ENCODE results near the gene TOR1AIP1.
"Not testable (repeated sequence)": the region's sequence is repeated elsewhere in the genome, so short reads cannot be mapped to it uniquely, and the experiment has no call there.

Gene TOR1AIP1

DNA sequence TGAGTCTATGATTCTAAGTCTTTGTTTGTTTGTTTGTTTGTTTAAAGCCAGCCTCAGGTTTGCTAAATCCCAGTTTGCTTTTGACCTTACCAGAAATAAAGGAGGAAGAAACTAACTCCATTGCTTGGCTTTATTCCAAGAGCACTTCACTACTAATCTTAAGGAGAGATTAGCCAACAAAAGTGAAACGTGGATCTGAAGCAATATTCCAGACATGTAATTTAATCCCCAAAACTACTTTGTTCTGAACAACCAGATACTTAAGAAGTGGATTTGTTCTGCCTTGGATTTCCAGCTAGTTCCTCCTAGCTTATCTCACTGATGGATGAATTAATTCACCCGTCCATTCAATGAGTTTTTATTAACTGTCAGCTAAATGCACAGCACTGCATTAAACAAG, 56.7 kb downstream of the TOR1AIP1 start:
- no peak for DNase-seq

DNA sequence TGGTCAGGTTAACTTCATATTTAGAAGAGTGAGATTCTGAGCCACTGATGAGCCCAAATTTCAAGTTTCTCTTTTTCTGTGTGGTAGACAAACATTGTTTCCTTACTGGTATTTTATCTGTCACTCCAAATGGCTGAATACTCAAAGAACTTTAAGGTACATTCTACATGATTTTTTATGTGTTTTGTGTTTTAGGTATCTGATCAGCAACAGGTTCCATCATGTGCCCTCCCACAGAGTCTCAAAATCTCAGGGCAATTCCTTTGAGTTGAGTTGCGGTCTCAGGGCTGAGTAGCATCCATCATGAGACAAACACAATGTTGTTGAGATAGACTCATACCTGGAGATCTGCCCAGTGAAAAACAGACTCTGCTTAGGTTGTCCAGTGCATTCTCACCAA, 57.9 kb downstream of the TOR1AIP1 start:
- no peak for DNase-seq

DNA sequence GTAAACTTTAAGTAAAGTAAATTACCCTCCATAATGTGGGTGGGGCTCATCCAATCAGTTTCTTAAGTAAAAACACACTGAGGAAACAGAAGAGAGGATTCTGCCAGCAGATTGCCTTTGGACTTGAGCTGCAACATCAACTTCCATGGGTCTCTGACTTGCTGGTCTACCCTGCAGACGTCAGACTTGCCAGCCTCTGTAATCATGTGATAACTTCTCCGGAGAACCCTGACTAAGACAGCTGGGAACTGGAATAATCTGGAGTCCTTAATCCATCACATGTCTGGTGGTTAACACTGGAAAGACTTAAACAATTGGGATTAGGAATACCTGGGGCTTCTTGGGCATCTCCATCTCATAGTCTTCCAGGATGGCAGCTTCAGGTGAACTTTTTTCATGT, 59.4 kb downstream of the TOR1AIP1 start:
- DNase-seq: no peak

DNA sequence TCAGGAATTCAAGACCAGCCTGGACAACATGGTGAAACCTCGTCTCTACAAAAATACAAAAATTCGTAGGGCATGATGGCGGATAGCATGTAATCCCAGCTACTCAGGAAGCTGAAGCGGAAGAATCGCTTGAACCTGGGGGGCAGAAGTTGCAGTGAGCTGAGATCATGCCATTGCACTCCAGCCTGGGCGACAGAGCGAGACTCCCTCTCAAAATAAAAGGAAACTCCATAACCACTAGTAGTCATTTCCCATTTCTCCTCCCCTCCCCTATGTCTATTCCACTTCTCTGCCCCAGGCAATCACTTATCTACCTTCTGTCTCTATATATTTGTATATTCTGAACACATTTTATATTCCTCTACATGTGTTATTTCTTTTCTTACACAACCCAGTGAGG, 68.6 kb downstream of the TOR1AIP1 start:
- DNase-seq: no peak

DNA sequence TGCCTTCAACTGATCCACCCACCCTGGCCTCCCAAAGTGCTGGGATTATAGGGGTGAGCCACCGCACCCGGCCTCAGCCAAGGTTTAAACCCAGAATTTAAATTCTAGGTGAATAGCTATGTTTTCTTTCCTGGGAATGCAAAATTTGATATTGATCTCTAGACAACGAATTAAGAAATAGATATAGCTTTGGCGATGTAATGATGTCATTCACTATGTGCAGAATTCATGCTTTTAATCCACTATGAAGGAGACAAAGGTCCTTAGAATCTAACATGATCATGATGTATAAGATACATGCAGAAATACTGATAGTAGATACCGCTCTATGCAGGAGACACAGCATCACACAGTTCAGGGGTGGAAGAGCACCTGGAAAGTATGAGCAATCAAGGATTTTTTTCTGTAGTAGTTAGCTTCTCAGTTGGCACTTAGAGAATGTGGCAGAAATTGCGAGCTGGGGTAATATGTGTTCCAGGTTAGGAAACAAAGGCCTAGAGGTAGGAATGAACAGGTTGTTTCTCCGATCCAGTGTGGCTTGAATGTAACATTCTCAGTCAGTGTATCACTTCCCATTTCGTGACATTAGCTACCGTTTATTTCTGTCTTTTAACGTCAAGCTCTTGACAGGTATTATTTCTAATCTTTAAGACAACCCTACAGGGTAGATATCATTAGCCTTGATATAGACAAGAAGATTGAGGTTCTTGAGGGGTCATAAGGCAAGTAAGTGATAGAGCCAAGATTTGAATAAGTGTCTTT, 69.5 kb downstream of the TOR1AIP1 start:
- DNase-seq: no peak

DNA sequence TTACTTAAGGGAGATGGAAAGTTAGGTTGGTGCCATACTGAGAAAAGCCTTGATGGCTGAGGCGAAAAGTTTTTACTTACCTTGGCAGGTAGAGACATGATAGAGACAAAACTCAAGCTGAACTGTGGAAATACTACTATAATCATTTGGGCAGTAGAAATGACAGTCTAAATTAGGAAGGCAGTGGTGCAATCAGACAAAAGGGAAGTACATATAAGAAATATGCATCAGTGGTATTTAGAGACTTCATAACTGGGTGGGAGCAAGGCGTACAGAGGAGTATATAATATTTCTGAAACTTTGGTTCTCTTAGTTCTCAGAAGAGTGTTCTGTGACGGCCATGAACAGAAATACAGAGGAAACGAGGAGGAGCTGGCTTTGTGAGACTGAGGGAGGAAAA, 70.1 kb downstream of the TOR1AIP1 start:
- DNase-seq: peak; percentile 37

DNA sequence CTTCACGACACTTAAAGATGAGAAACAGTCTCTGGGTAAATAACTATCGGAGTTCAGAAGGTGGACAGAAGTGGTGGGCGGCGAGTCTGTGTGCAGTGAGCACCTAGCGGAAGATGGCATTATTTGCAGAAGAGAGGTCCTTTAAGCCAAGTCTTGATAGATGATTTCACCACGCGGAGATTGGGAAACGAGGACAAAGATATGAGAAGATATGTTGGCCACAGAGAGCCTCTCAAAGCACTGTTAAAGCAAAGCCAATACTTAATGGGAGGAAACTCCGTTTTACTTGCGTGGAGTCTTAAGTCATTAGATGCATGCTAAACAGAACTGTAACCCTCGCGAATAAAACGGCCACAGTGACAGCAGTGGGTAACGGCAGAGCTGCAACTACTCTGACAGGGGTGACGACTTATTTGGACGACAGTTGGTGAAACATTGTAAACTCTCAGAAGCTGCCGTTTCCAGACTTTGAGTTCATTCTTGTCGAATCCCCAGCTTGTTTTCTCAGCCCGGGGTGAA, 71.9 kb downstream of the TOR1AIP1 start:
- peak; percentile 79 for DNase-seq

DNA sequence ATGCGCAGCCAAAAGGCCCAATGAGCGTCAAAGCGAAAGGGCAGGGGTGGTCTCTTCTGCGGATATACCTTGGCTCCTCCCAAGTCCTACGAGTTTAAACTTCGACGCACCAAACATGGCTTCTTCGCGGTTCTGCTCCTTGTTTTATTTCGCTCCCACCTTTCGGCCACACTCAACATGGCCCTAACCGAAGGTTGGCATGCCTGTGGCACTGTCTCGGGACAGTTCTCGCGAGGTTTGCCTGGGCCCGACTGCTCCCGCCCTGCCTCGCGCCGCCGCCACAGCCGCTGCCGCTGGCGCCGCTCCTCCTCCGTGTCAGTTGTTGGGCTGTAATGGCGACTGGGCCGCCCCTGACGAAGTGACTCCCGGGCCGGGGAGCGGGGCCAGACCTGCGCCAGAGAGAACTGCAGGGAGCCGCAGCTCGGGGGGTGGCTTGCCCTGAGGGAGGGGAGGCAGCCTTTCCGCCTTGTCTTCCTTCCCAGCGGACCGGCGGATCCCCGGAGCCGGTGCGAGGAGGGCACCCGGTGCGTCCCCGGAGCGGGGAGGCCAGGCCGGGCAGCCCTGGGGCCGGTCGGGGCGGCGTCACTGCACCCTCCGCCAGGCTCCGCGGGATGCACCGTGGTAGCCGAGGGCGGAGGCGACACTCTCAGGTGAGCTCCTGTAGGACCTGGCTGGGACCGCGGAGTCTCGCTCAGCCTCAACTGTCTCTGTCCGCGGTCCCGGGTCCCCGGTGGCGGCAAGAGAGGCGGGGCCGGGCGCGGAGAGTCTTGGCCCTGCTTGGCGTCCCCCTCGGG, 72.6 kb downstream of the TOR1AIP1 start, which contains the start of gene CEP350:
Gene CEP350, plus strand, starts transcription at position 318 of the 794 bp plus-strand sequence. CDS start 31,372 bp downstream, outside the sequence.
- peak; percentile 97 for DNase-seq

DNA sequence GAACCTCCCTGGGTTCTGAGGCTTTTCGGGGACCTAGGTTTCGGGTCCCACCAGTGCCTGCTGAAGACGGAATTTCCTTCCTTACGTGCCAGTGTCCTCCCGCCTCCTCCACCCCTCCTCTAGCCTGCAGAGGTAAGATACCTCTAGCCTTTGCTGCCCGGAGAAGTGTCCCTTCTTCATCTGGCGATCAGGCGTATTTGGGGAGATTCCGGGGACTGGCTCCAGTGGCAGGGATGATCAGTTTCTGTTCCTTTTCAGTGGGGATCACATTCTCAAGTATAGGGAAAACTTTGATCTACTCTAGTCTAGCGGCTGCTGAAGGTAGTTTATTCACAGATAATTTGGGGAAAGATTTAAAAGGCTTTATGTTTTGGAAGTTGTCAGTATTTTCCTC, 73.2 kb downstream of the TOR1AIP1 start:
- no peak for DNase-seq

DNA sequence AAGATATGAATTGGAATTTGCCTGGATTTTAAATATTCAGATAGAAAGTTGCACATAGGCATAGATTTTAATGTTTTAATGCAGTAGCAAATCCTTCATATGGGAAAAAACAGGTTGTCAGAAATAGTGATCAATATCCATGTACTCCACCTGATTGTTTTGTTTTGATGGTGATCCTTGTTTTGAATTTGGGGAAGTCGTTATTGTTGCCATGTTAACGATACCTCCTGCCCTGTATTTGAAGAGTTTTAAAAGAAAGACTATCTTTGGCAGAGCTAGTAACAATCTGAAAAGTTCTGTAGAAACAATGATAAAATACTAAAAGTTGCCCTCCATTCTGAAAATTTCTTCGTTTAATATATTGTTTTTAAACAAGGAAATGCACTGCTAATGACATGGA, 73.6 kb downstream of the TOR1AIP1 start:
- DNase-seq: peak; percentile 16

DNA sequence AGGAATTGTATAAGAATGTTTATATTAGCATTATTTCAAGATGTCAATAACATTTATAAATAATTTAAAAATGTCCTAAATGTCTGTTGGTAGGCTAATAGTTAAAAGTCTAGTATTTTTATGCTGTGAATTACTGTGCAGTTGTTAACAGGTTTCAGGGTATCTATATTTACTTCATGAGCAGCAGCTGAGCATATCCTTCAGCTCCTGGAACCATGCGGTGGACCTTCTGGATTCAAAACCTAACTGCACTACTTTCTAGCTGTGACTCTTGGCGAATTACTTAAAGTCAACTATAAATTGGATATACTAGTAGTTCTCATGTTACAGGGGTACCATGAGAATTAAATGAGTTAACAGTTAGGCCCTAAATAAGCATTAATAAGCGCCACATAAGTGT, 76.3 kb downstream of the TOR1AIP1 start:
- DNase-seq: no peak

DNA sequence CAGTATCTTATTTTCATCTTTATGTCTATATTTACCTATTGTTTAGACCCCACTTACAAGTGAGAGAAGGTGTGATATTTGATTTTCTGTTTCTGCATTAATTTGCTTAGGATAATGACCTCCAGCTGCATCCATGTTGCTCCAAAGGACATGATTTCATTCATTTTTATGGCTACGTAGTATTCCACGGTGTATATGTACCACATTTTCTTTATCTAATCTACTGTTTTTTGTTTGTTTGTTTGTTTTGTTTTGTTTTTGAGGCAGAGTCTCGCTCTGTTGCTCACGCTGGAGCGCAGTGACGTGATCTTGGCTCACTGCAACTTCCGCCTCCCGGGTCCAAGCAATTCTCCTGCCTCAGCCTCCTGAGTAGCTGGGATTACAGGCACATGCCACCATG, 80.1 kb downstream of the TOR1AIP1 start:
- DNase-seq: not testable (repeated sequence)

DNA sequence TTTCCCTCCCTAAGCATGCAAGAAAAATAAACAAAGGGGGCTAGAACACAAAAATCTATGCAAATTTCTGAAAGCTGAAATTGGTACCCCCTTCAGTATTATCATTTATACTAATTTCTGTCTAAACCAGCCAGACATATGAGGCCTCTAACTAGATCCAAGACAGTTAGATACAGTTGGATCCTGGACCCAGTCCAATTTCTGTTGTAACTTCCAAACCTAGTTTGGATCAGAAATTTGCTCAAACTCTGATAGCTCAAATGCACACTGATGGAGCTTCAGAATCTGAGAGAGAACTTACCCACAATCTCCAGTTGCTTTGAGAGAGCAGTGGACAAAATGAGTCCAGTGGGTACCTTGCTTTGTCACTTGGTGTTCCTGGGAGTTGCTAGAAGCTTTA, 84.5 kb downstream of the TOR1AIP1 start:
- DNase-seq: no peak

DNA sequence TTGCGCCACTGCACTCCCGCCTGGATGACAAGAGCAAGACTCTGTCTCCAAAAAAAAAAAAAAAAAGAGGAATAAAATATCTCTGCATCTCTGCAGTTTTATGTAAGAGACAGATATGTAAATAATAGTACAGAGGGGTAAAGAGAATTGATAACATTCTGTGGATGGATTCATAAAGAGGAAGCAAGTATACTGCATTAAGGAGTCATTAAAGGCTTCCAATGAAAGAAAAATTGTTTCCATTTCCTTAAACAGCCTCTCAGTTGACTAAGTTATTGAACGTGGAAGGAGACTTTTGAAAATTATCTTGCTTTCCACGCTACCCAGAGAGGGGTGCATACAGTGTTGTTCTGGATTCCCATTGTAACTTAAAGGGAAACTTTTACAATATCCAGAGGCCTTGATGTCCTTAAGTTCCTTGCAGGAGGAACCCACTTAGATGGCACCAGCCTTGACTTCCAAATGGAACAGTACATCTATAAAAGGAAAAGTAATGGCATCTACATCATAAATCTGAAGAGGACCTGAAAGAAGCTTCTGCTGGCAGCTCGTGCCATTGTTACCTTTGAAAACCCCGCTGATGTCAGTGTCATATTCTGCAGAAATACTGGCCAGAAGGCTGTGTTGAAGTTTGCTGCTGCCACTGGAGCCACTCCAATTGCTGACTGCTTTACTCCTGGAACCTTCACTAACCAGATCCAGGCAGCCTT, 86.4 kb downstream of the TOR1AIP1 start:
- DNase-seq: no peak

DNA sequence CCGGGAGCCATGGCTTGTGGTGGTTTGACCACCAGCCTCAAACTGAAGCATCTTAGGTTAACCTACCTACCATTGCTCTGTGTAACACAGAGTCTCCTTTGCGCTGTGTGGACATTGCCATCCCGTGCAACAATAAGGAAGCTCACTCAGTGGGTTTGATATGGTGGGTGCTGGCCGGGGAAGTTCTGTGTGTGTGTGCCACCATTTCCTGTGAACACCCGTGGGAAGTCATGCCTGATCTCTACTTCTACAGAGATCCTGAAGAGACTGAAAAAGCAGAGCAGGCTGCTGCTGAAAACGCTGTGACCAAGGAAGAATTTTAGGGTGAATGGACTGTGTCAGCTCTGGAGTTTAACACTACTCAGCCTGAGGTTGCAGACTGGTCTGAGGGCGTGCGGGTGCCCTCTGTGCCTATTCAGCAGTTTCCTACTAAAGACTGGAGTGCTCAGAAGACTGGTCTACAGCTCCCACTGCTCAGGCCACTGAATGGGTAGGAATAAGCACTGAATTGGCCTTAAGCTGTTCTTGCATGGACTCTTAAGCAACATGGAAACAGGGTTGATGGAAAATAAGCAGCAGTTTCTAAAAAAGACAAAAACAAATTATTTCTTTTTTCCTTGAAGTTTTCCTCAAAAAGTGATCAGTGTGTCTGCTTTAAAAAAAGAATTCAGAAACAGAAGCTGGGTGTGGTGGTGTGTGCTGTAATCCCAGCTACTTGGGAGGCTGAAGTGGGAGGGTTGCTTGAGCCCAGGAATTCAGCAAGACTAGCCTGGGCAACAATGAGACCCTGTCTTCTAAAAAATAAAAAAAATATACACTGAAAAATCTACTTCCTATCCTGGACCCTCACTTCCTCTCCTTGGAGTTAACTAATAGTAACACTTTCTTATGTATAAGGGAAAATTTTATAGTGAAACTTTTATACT, 87.2 kb downstream of the TOR1AIP1 start:
- no peak for DNase-seq
